NCI-H2171 treated with DMSO at 0.1 percent for 48 hours (cell line): ENCODE data around the gene ZNF160.
"Not testable (repeated sequence)": the region's sequence is repeated elsewhere in the genome, so short reads cannot be mapped to it uniquely, and the experiment has no call there.

Experiments
- DNase-seq: peaks from one replicate; lab custom pipeline; 2025; lab: John Stamatoyannopoulos, UW

ZNF160 gene

GRCh38 chr19:53103234-53104203, at the start of gene ZNF160:
TSS of gene ZNF160 (minus strand) at chr19:53103422. CDS start at chr19:53086276, 17,146 bp downstream.
- peak; percentile 95 for DNase-seq

GRCh38 chr19:53147645-53148044, 44.4 kb upstream of the ZNF160 start:
- DNase-seq = no peak

GRCh38 chr19:53140351-53140750, 37.1 kb upstream of the ZNF160 start:
- DNase-seq = no peak

GRCh38 chr19:53136432-53136831, 33.2 kb upstream of the ZNF160 start:
- DNase-seq = no peak

GRCh38 chr19:53132141-53132991, 29.1 kb upstream of the ZNF160 start, which contains the start of gene ZNF415:
TSS of gene ZNF415 (minus strand) at chr19:53132910. CDS start at chr19:53122676, 10,234 bp downstream.
- peak; percentile 63 for DNase-seq

GRCh38 chr19:53131727-53132126, 28.5 kb upstream of the ZNF160 start:
- DNase-seq = no peak

- DNase-seq = no peak
Observed at GRCh38 chr19:53131085-53131590, 27.9 kb upstream of the ZNF160 start.

- DNase-seq = no peak
Observed at GRCh38 chr19:53130506-53130905, 27.3 kb upstream of the ZNF160 start.

- DNase-seq = not testable (repeated sequence)
Observed at GRCh38 chr19:53126733-53127526, 23.7 kb upstream of the ZNF160 start.

- no peak for DNase-seq
Observed at GRCh38 chr19:53123400-53123799, 20.2 kb upstream of the ZNF160 start.

GRCh38 chr19:53112286-53112685, 9.1 kb upstream of the ZNF160 start:
- DNase-seq = no peak

- DNase-seq = no peak
Observed at GRCh38 chr19:53109527-53109926, 6.3 kb upstream of the ZNF160 start.

- no peak for DNase-seq
Observed at GRCh38 chr19:53102756-53103233, 427 bp downstream of the ZNF160 start.

GRCh38 chr19:53102206-53102755, 941 bp downstream of the ZNF160 start:
- peak; percentile 41 for DNase-seq

GRCh38 chr19:53101518-53101917, 1.7 kb downstream of the ZNF160 start:
- no peak for DNase-seq

GRCh38 chr19:53098570-53098969, 4.7 kb downstream of the ZNF160 start:
- not testable (repeated sequence) for DNase-seq

- DNase-seq = not testable (repeated sequence)
Observed at GRCh38 chr19:53096982-53097690, 6.1 kb downstream of the ZNF160 start.

GRCh38 chr19:53096579-53096978, 6.6 kb downstream of the ZNF160 start:
- DNase-seq = not testable (repeated sequence)

- DNase-seq = no peak
Observed at GRCh38 chr19:53094754-53095575, 8.3 kb downstream of the ZNF160 start.
